Gastroesophageal sphincter (tissue), 4 donors: Measurements from ENCODE around the gene KPNB1. TPM values are rescaled to one million over a fixed set of nuclear protein-coding genes. Genes with fewer than 3 reads are reported as not detected.

Source experiments
- ATAC-seq: fragments of 150-250 bp; one replicate; pipeline ENCODE4 v1.9.1; 2016; ENCODE audit warnings: mild to moderate bottlenecking, moderate library complexity
- H3K27ac ChIP-seq, 4 donors: fragments of 200-600 bp; sonication (generic) in 3 of 4; 1 replicate in 3 of 4; 2 replicates in 1 of 4; pipeline ENCODE4 v1.5.1; 2016 to 2019
- H3K27me3 ChIP-seq: fragments of 200-600 bp; sonication (generic); one replicate; pipeline ENCODE4 v1.5.1; 2019
- H3K36me3 ChIP-seq, 2 donors: fragments of 200-600 bp; sonication (generic); one replicate each; pipeline ENCODE4 v1.5.1; 2019; ENCODE audit warnings: control low read depth in 1 of 2
- H3K4me1 ChIP-seq, 3 donors: fragments of 200-600 bp; sonication (generic); 1 replicate in 2 of 3; 2 replicates in 1 of 3; pipeline ENCODE4 v1.5.1; 2016 to 2019; ENCODE audit warnings: control low read depth in 2 of 3
- H3K4me3 ChIP-seq, 2 donors: fragments of 200-600 bp; sonication (generic); one replicate each; pipeline ENCODE4 v1.5.1; 2019; ENCODE audit warnings: mild to moderate bottlenecking in 1 of 2, moderate library complexity in 1 of 2
- H3K9me3 ChIP-seq, 3 donors: fragments of 200-600 bp; sonication (generic); one replicate each; pipeline ENCODE4 v1.5.1; 2017 to 2019; ENCODE audit warnings: control low read depth in 2 of 3
- CTCF ChIP-seq, 4 experiments: fragments of 200-600 bp in 2 of 4; fragments of 450-650 bp in 2 of 4; sonication (generic) in 1 of 4; IDR thresholded peaks; one replicate each; pipeline ENCODE4 v1.5.1; 2017 to 2019; ENCODE audit warnings: antibody characterized with exemption in 4 of 4, mild to moderate bottlenecking in 2 of 4, moderate library complexity in 2 of 4
- EP300 ChIP-seq: sonication (generic); formaldehyde crosslinking; IDR thresholded peaks from one replicate; pipeline ENCODE4 v1.6.1; 2017; ENCODE audit warnings: antibody characterized with exemption, mild to moderate bottlenecking
- POLR2A ChIP-seq, 2 donors: fragments of 450-650 bp; IDR thresholded peaks; one replicate each; pipeline ENCODE4 v1.6.1; 2017; ENCODE audit warnings: antibody characterized with exemption in 2 of 2, mild to moderate bottlenecking in 2 of 2, moderate library complexity in 1 of 2
- POLR2AphosphoS5 ChIP-seq: sonication (generic); formaldehyde crosslinking; IDR thresholded peaks from one replicate; pipeline ENCODE4 v1.6.1; 2017; ENCODE audit warnings: antibody characterized with exemption
- WGBS, 2 donors: methylation state at CpG; one replicate each; pipeline ENCODE4 v1.1.5; 2018; ENCODE audit warnings: low coverage in 1 of 2; 5-methylcytosine and 5-hydroxymethylcytosine counted together
- total RNA-seq, 4 donors: library from RNA; depleted of rRNA; stranded (reverse); fragments of >200 nt; gene quantifications; one replicate each; pipeline ENCODE4 v1.1.0, GENCODE V29; 2016

Gene KPNB1
- total RNA-seq, 4 donors from 2014 or later: 192 to 215 (median 211) TPM

- peak overlapping the region; percentile 41 to 75 (median 73) for H3K27ac ChIP-seq
- no peak for ATAC-seq
- peaks cover 0 to 78% of the 10 kb centered on the region in 2 donors for H3K36me3 ChIP-seq
- TF ChIP-seq POLR2A (IDR thresholded peaks at IDR 0.05): no peak
- TF ChIP-seq EP300: no peak
- TF ChIP-seq POLR2AphosphoS5: no peak
- TF ChIP-seq CTCF (IDR thresholded peaks at IDR 0.05): no peak
- H3K27me3 ChIP-seq: no peaks in the 10 kb centered on the region
- H3K4me3 ChIP-seq: no peak overlapping the region
- 73 to 74% methylated on average over 3 of the region's 3 CpGs for WGBS, 2 donors
- H3K4me1 ChIP-seq: peaks cover 7 to 61% (median 14%) of the 10 kb centered on the region in 3 donors
- H3K9me3 ChIP-seq: no peaks in the 10 kb centered on the region
Measured at GRCh38 chr17:47620503-47621245, 29.0 kb upstream of the KPNB1 start.

GRCh38 chr17:47621293-47622179 lies 28.2 kb upstream of the KPNB1 start:
- Histone ChIP-seq H3K4me3 (no peak overlapping the region), H3K9me3 (no peaks in the 10 kb centered on the region), H3K27ac (peak overlapping the region; percentile 52 to 75 (median 73)), H3K36me3 (peaks cover 0 to 85% of the 10 kb centered on the region in 2 donors), H3K27me3 (no peaks in the 10 kb centered on the region), H3K4me1 (peaks cover 7 to 56% (median 14%) of the 10 kb centered on the region in 3 donors)
- TF ChIP-seq CTCF (IDR thresholded peaks at IDR 0.05): peak in 1 of 4 experiments; percentile 4
- TF ChIP-seq POLR2AphosphoS5: no peak
- peak; percentile 90 for ATAC-seq
- WGBS, 2 donors: 7 to 18% methylated on average over 4 to 7 of the region's 9 CpGs

GRCh38 chr17:47622180-47622549 lies 27.6 kb upstream of the KPNB1 start:
- H3K27me3 ChIP-seq: no peaks in the 10 kb centered on the region

GRCh38 chr17:47624727-47625068 lies 25.0 kb upstream of the KPNB1 start:
- H3K4me3 ChIP-seq: no peak overlapping the region
- peak overlapping the region in 1 of 4 donors; percentile 4 for H3K27ac ChIP-seq
- no peak for ATAC-seq
- 0% methylated on average over 1 of the region's 1 CpG for WGBS, 2 donors
- TF ChIP-seq POLR2A (IDR thresholded peaks at IDR 0.05) (no peak), EP300 (no peak), CTCF (IDR thresholded peaks at IDR 0.05) (no peak), POLR2AphosphoS5 (no peak)
- H3K36me3 ChIP-seq: peaks cover 0 to 53% of the 10 kb centered on the region in 2 donors
- no peaks in the 10 kb centered on the region for H3K9me3 ChIP-seq
- H3K4me1 ChIP-seq: peaks cover 7 to 38% (median 14%) of the 10 kb centered on the region in 3 donors
- no peaks in the 10 kb centered on the region for H3K27me3 ChIP-seq

More at GRCh38 chr17:47622180-47622549, 27.6 kb upstream of the KPNB1 start:
- Histone ChIP-seq H3K4me3 (no peak overlapping the region), H3K36me3 (peaks cover 0 to 79% of the 10 kb centered on the region in 2 donors), H3K27ac (peak overlapping the region; percentile 17 to 75 (median 56)), H3K9me3 (no peaks in the 10 kb centered on the region), H3K4me1 (peaks cover 7 to 56% (median 14%) of the 10 kb centered on the region in 3 donors)
- TF ChIP-seq POLR2AphosphoS5 (no peak), POLR2A (IDR thresholded peaks at IDR 0.05) (no peak), EP300 (no peak), CTCF (IDR thresholded peaks at IDR 0.05) (no peak)
- WGBS, 2 donors: 35 to 40% methylated on average over 1 to 2 of the region's 2 CpGs
- no peak for ATAC-seq
